HG02840 (cell line): Measurements from ENCODE around the gene ANKRD44.
"Not testable (repeated sequence)": the region's sequence is repeated elsewhere in the genome, so short reads cannot be mapped to it uniquely, and the experiment has no call there.

Source experiments
- ATAC-seq: cut with Tn5 transposase; IDR thresholded peaks from one replicate; pipeline ENCODE4 v1.9.1; 2021; ENCODE audit warnings: mild to moderate bottlenecking, moderate library complexity, moderate number of reproducible peaks; ENCODE audit not compliant: unreplicated experiment, low FRiP score

The ANKRD44 gene

DNA sequence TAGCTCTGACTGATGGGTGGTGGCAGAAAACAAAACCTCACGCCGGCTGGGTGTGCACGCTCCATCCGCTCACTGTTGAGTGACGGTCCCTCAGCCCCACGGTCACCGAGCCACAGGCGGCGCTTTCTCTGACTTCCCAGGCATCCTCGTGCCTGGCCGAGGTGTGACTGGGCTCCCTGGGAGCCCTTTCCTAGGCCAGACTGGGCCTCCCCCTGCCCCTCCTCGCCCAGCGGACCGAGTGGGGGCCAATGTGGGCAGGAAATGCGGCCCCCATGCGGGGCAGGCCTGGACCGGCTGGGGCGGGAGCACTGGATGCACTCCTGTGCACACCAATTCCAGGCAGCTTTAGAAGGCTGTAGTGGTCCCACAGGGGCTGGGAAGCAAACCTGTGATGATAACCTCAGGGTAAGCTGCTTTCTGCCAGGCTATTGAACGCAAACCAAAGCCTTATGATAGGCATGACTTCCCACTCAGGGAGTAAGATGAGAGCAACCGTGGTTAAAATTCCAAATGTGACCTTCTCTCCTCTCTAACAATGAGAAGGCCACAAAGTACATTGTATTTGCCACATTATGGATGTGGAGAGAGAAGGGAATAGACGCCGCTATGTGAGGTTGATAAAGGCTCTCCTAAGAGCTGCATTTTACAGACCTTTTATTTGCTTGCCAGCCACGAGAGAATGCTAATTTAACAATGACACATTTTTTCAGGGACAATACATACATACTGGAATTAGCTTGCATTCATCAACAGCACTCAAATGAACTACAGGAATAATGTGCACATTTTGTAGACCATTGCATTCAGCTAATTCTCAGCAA lies 300.2 kb downstream of the ANKRD44 start:
- no peak for ATAC-seq

- ATAC-seq = not testable (repeated sequence)
Observed at GRCh38 chr2:197008741-197009341, 301.7 kb downstream of the ANKRD44 start.

- no peak for ATAC-seq
Observed at GRCh38 chr2:197007716-197008628, 302.6 kb downstream of the ANKRD44 start.

DNA sequence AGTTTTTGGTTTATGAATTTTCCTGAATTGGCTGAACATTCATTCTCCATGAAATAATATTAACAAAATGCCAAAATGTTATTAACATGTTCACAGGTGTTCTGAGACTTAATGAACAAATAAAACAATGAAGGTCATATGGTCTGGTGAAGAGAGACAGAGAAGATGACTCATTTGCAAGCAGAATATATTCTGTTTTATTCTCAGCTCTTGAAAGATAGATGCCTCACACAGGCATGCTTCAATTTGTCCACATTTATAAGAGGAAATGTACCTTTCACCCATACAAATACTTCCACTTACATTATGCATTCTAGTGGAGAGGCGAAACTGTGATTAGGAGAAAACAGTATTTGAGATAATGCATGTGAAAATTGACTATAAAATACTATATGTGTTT lies 308.7 kb downstream of the ANKRD44 start:
- no peak for ATAC-seq

DNA sequence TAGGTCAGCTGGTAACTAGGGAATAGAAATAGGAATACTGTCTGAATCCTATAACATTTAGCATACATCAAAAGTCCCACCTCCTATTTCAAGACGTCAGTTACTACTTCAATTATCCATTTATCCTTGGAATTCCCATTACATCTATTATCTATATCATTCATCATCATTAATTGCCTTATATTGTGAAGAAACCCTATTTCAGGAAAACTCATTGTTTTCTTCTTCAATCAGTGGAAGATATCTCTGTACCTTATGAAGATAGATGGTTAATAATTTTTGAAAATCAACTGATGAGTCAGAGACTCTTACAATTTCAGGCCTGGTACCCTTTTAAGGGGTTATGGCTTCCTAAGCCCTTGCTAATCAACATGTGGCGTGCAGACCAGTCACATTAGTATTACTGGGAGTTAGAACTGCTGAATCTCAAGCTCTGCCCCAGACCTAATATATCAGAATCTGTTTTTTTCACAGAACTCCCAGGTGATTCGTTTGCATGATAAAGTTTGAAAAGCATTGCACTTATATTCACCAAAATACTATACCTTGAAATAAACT lies 314.7 kb downstream of the ANKRD44 start:
- no peak for ATAC-seq

DNA sequence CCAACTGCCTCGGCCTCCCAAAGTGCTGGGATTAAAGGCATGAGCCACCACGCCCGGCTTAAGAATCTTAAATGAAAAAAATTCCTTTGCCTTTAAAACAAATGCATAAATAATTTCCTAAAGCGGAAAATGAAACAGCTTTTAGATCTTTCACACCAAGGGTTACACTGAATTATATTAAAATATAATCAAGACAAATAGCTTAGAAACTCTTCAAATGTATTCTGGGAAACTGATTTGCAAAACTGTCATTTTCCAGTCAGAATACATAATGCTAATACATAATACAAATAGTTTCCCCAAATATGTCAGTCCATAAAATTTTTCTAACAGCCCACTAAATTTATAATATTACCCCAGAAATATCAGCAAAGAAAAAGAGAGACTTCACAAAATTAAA lies 315.8 kb downstream of the ANKRD44 start:
- ATAC-seq = no peak

GRCh38 chr2:196993617-196994016 lies 317.0 kb downstream of the ANKRD44 start:
- no peak for ATAC-seq

GRCh38 chr2:196992466-196992865 lies 318.1 kb downstream of the ANKRD44 start:
- ATAC-seq = no peak

- ATAC-seq = no peak
Observed at GRCh38 chr2:196990788-196991461, 319.7 kb downstream of the ANKRD44 start.

- no peak for ATAC-seq
Observed at GRCh38 chr2:196990092-196990491, 320.5 kb downstream of the ANKRD44 start.

- no peak for ATAC-seq
Observed at GRCh38 chr2:196989496-196989895, 321.1 kb downstream of the ANKRD44 start.

DNA sequence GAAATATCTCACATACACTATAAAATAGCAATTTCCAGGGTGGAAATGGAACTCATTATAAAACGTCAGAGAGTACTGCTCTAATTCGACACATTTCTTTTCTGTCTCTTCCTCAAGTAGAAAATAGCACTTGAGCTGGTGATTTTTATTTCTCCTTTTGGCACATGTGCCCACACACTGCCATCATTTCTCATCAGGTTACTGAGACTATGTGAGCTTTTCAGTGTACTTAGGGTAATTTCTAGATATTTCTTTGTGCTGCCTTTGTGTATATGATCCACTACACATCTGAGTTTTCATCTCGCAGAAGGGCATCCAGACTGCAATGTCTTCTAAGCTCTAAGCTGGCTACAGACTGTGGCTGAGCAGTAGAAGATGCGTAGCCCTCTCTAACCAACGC lies 321.9 kb downstream of the ANKRD44 start:
- ATAC-seq = no peak

- ATAC-seq = no peak
Observed at GRCh38 chr2:196987649-196988364, 322.8 kb downstream of the ANKRD44 start.

GRCh38 chr2:196987298-196987648 lies 323.3 kb downstream of the ANKRD44 start:
- ATAC-seq = no peak

GRCh38 chr2:196985511-196986183 lies 324.9 kb downstream of the ANKRD44 start:
- no peak for ATAC-seq

GRCh38 chr2:196984903-196985302 lies 325.7 kb downstream of the ANKRD44 start:
- no peak for ATAC-seq

DNA sequence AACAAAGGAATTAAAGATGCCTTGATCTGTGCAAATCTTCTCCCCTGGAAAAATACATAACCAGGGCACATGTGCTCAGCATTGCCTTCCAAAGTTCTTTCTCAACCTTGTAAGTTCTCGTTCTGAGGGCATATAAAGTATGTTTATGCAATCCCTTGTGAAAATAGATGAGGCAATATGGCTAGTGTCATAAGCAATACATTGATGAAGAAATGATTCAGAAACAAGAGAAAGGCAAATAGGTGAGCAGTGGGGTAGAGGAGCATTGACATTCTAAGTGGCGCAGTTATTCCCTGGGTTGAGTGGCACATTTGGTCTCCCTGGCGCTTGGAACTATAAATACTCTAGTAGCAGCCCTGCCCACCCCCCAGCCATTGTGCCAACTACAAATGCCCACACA lies 326.6 kb downstream of the ANKRD44 start:
- no peak for ATAC-seq

DNA sequence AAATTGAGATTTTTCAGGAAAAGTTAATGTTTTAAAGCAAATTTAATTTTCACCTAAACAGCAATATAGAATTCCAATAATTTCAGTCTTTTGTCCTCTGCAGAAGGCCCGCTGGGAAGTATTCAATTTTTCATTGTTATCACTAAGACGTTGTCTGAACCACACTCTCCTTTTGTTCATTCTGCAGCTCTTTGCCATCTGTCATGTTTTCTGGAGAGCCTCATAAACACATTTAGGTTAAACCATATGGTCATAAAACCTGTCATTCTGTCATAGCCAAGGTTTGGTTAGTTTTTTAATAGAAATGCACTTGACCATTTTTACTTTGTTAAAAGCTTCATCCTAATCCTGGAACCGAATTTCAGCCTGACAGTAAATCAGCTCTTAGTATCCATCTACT lies 330.1 kb downstream of the ANKRD44 start:
- no peak for ATAC-seq

DNA sequence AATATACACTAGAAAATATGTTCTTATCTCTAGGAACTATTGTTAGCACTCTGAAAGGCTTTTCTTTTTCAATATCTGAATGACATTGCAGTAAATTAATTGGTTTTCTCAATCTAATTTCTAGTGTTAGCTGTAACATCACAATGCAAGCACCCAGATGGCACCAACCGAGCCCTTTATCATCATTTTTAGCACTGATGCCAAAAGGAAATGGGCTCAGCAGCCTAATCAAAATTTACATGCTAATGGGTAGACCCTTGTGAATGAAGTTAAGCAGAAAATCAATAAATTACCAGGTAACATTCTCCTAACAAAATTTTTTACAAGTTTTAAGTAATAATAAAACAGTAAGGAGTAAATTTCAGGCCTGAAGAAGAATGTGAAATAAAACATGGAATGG lies 330.6 kb downstream of the ANKRD44 start:
- no peak for ATAC-seq
